Esophagus muscularis mucosa (tissue), 4 donors: ENCODE data around the gene CD68. TPM values are rescaled to one million over a fixed set of nuclear protein-coding genes. Genes with fewer than 3 reads are reported as not detected.
"Not testable (repeated sequence)": the region's sequence is repeated elsewhere in the genome, so short reads cannot be mapped to it uniquely, and the experiment has no call there.

Experiments used
- DNase-seq: peaks from one replicate; pipeline ENCODE4 v3.0.0-alpha.2; 2017; ENCODE audit errors: extremely low spot score
- H3K27ac ChIP-seq, 4 donors: fragments of 200-600 bp; sonication (generic); replicated peaks in 1 of 4; 1 replicate in 3 of 4; 2 replicates in 1 of 4; pipeline ENCODE4 v1.5.1; 2016 to 2019; ENCODE audit warnings: mild to moderate bottlenecking in 1 of 4
- H3K27me3 ChIP-seq, 4 donors: fragments of 200-600 bp; sonication (generic); one replicate each; pipeline versions ENCODE4 v1.5.1 to v1.6.0; 2016 to 2019
- H3K36me3 ChIP-seq, 4 donors: fragments of 200-600 bp; sonication (generic); one replicate each; pipeline ENCODE4 v1.5.1; 2016 to 2019
- H3K4me1 ChIP-seq, 4 donors: fragments of 200-600 bp; sonication (generic); one replicate each; pipeline ENCODE4 v1.5.1; 2016 to 2019
- H3K4me3 ChIP-seq, 4 donors: fragments of 200-600 bp; sonication (generic); 1 replicate in 2 of 4; 2 replicates in 2 of 4; pipeline ENCODE4 v1.5.1; 2016 to 2019; ENCODE audit warnings: mild to moderate bottlenecking in 4 of 4, moderate library complexity in 1 of 4
- H3K9me3 ChIP-seq, 4 donors: fragments of 200-600 bp; sonication (generic); 1 replicate in 3 of 4; 2 replicates in 1 of 4; pipeline ENCODE4 v1.5.1; 2016 to 2019
- CTCF ChIP-seq, 3 experiments: fragments of 200-600 bp in 2 of 3; fragments of 450-650 bp in 1 of 3; sonication (generic) in 2 of 3; IDR thresholded peaks; one replicate each; pipeline ENCODE4 v1.5.1; 2017 to 2019; ENCODE audit warnings: antibody characterized with exemption in 3 of 3, mild to moderate bottlenecking in 2 of 3, moderate library complexity in 1 of 3
- EP300 ChIP-seq: sonication (generic); formaldehyde crosslinking; IDR thresholded peaks from one replicate; pipeline ENCODE4 v1.6.1; 2017; ENCODE audit warnings: antibody characterized with exemption
- POLR2A ChIP-seq: fragments of 450-650 bp; IDR thresholded peaks from one replicate; pipeline ENCODE4 v1.6.1; 2017; ENCODE audit warnings: antibody characterized with exemption, moderate library complexity, mild to moderate bottlenecking, low read depth
- POLR2AphosphoS5 ChIP-seq, 2 donors: sonication (generic); formaldehyde crosslinking; IDR thresholded peaks; one replicate each; pipeline ENCODE4 v1.6.1; 2017; ENCODE audit warnings: antibody characterized with exemption in 2 of 2
- WGBS: methylation state at CpG from one replicate; pipeline ENCODE4 v1.1.5; 2018; 5-methylcytosine and 5-hydroxymethylcytosine counted together
- intact Hi-C: fragments of 100-400 bp; cut with DNase I; formaldehyde crosslinking; loops from one replicate; pipeline ENCODE4 v1.15.1; 2023
- total RNA-seq, 4 donors: library from RNA; depleted of rRNA; stranded (reverse); fragments of >200 nt; gene quantifications; one replicate each; pipeline versions ENCODE4 v1.1.0 to v1.2.1, GENCODE V29; 2016

Gene CD68
- total RNA-seq, 4 donors from 2014 or later, result 34.5 to 70.7 (median 44.7) TPM

GRCh38 chr17:7592422-7593021 lies 13.1 kb downstream of the CD68 start:
- Histone ChIP-seq H3K9me3 (no peaks in the 10 kb centered on the region), H3K4me3 (no peak overlapping the region), H3K27me3 (no peaks in the 10 kb centered on the region), H3K4me1 (peaks cover 23 to 30% (median 27%) of the 10 kb centered on the region in 4 donors), H3K36me3 (peaks cover 60 to 74% (median 72%) of the 10 kb centered on the region in 4 donors), H3K27ac (no peak overlapping the region)
- TF ChIP-seq POLR2AphosphoS5 (IDR thresholded peaks at IDR 0.05), result no peak
- no peak for TF ChIP-seq POLR2A
- no peak for TF ChIP-seq EP300
- no peak for TF ChIP-seq CTCF (IDR thresholded peaks at IDR 0.05)
- no peak for DNase-seq
- intact Hi-C loops, result no loop called here
- WGBS, result 95% methylated on average over 19 of the region's 23 CpGs

GRCh38 chr17:7593296-7593695 lies 13.9 kb downstream of the CD68 start:
- TF ChIP-seq POLR2AphosphoS5 (IDR thresholded peaks at IDR 0.05) (no peak), CTCF (IDR thresholded peaks at IDR 0.05) (no peak), EP300 (no peak), POLR2A (no peak)
- Histone ChIP-seq H3K27me3 (no peaks in the 10 kb centered on the region), H3K27ac (no peak overlapping the region), H3K4me3 (no peak overlapping the region), H3K4me1 (peaks cover 15 to 23% (median 20%) of the 10 kb centered on the region in 4 donors), H3K9me3 (no peaks in the 10 kb centered on the region), H3K36me3 (peaks cover 65 to 76% (median 72%) of the 10 kb centered on the region in 4 donors)
- WGBS, result 74% methylated on average over 11 of the region's 12 CpGs
- intact Hi-C loops, result no loop called here
- no peak for DNase-seq

DNA sequence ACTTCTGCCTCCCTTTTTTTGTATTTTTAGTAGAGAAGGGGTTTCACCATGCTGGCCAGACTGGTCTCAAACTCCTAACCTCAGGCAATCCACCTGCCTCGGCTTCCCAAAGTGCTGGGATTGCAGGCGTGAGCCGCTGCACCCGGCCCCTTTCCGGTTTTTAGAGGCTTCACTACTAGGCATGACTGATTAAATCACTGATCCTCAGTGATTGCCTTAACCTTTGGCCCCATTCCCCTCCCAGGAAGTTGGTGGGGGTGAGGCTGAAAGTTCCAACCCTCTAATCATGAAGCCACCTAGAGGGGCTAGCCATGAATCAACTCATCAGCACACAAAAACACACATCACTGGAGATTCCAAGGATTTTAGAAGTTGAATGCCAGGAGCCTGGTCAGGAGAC lies 18.1 kb downstream of the CD68 start:
- DNase-seq, H3K27ac ChIP-seq, H3K9me3 ChIP-seq, H3K4me3 ChIP-seq, H3K4me1 ChIP-seq, intact Hi-C loops, H3K27me3 ChIP-seq: not testable (repeated sequence)
- WGBS, result 87% methylated on average over 5 of the region's 5 CpGs
- H3K36me3 ChIP-seq, result peaks cover 91 to 98% (median 98%) of the 10 kb centered on the region in 4 donors

DNA sequence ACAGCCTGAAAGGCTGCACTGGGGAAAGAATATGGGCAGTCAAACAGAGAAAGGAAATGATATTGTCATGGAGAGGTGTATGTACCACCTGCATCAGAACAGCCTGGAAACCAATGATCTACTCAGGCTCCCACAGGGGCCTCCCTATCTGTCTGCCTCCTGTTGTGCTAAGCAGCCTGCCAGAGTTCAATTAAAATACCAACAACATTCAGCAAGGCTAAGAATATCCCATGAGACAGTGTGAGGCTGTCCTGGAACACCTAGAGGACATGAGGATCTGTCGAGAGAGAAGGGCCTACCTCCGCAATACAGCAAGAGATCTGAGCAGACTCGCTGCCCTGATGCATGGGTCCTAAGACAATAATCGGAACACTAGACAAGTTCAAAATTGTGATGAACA lies 26.8 kb downstream of the CD68 start:
- peaks cover 42 to 66% (median 49%) of the 10 kb centered on the region in 4 donors for H3K36me3 ChIP-seq
- no peak overlapping the region for H3K27ac ChIP-seq
- 94% methylated on average over 4 of the region's 4 CpGs for WGBS
- H3K4me3 ChIP-seq, result no peak overlapping the region
- no peak for TF ChIP-seq POLR2A
- no peak for TF ChIP-seq POLR2AphosphoS5 (IDR thresholded peaks at IDR 0.05)
- no peak for TF ChIP-seq CTCF (IDR thresholded peaks at IDR 0.05)
- TF ChIP-seq EP300, result no peak
- H3K27me3 ChIP-seq, result no peaks in the 10 kb centered on the region
- H3K9me3 ChIP-seq, result no peaks in the 10 kb centered on the region
- peaks cover 12 to 23% (median 22%) of the 10 kb centered on the region in 4 donors for H3K4me1 ChIP-seq
- intact Hi-C loops, result no loop called here
- no peak for DNase-seq

DNA sequence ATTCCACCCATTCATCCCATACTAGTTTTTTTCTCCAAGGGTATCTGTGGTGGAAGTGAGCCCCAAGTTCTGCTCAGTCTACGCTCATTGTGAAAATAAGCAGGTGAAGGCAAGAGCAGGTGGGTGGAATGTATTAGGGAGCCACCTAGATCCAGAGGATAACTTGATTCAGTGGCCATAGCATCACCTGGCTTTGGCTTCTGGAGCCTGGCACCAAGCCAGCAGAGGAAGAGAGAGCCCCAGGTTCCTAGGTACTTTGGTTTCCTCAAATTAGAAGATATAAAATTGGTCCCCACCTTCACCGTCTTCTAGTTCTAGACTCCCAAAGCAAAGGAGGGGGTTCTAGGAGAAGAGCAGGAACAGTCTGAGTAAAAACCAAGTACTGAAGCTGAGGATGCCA lies 31.2 kb downstream of the CD68 start:
- intact Hi-C loops, result no loop called here
- no peaks in the 10 kb centered on the region for H3K27me3 ChIP-seq
- 95% methylated on average over 2 of the region's 2 CpGs for WGBS
- peaks cover 33 to 57% (median 56%) of the 10 kb centered on the region in 4 donors for H3K4me1 ChIP-seq
- no peak for DNase-seq
- H3K27ac ChIP-seq, result no peak overlapping the region
- H3K4me3 ChIP-seq, result no peak overlapping the region
- TF ChIP-seq POLR2AphosphoS5 (IDR thresholded peaks at IDR 0.05), result no peak
- TF ChIP-seq EP300, result no peak
- no peak for TF ChIP-seq CTCF (IDR thresholded peaks at IDR 0.05)
- TF ChIP-seq POLR2A, result no peak
- no peaks in the 10 kb centered on the region for H3K9me3 ChIP-seq
- H3K36me3 ChIP-seq, result peaks cover 0 to 25% (median 6%) of the 10 kb centered on the region in 4 donors
